AG04449 (cell line): ENCODE measurements around the gene CAPN11.

ENCODE experiments used
- CTCF ChIA-PET: fragments of 350-600 bp; formaldehyde crosslinking; extraction: SDS; loops from one replicate; lab custom pipeline; 2021; ENCODE audit warnings: antibody characterized with exemption; lab: Yijun Ruan, JAX
- POLR2A ChIA-PET: fragments of 400-600, 350-600 bp; formaldehyde crosslinking; extraction: SDS; loops from one replicate; lab custom pipeline; 2020; ENCODE audit warnings: antibody characterized with exemption, inconsistent platforms; lab: Yijun Ruan, JAX
- DNase-seq: peaks from one replicate; pipeline ENCODE4 v3.0.0-alpha.2; 2010; ENCODE audit warnings: low read depth, low spot score
- H3K4me3 ChIP-seq: 2 replicates; pipeline ENCODE4 v1.5.1; 2011; ENCODE audit warnings: low read depth, mild to moderate bottlenecking, control low read depth, low read length
- CTCF ChIP-seq: IDR thresholded peaks from one replicate; pipeline ENCODE4 v1.5.1; 2011; ENCODE audit warnings: mild to moderate bottlenecking, moderate library complexity, low read length, control low read depth, inconsistent platforms; ENCODE audit not compliant: insufficient read depth; ENCODE audit errors: missing control alignments

CAPN11 gene

GRCh38 chr6:44120692-44121443, 37.8 kb upstream of the CAPN11 start:
- CTCF ChIA-PET = interaction anchor here (1.5 to 15.2 kb wide), 2 partner anchors 22 to 114 kb away, joined by 7 to 196 read pairs; no protein-coding TSS in a partner anchor
- TF ChIP-seq CTCF = no peak
- POLR2A ChIA-PET = no interaction called here
- no peak overlapping the region for H3K4me3 ChIP-seq
- DNase-seq = no peak

GRCh38 chr6:44122801-44123200, 35.8 kb upstream of the CAPN11 start:
- CTCF ChIA-PET = interaction anchor here (15.2 kb wide), 1 partner anchor 24 kb away, joined by 196 read pairs; no protein-coding TSS in a partner anchor
- TF ChIP-seq CTCF = no peak
- DNase-seq = no peak
- POLR2A ChIA-PET = no interaction called here
- H3K4me3 ChIP-seq = no peak overlapping the region

GRCh38 chr6:44123544-44123943, 35.1 kb upstream of the CAPN11 start:
- TF ChIP-seq CTCF = no peak
- no peak for DNase-seq
- no peak overlapping the region for H3K4me3 ChIP-seq
- ChIA-PET CTCF (interaction anchor here (1.0 to 2.0 kb wide), 3 partner anchors 8 to 111 kb away, joined by 3 to 9 read pairs (median 3); no protein-coding TSS in a partner anchor), POLR2A (no interaction called here)

GRCh38 chr6:44126320-44127149, 32.1 kb upstream of the CAPN11 start:
- CTCF ChIA-PET = no interaction called here
- TF ChIP-seq CTCF = no peak
- POLR2A ChIA-PET = interaction anchor here (0.7 kb wide), 1 partner anchor 10 kb away, joined by 3 read pairs; no protein-coding TSS in a partner anchor
- no peak for DNase-seq
- H3K4me3 ChIP-seq = peak overlapping the region; percentile 82

GRCh38 chr6:44127186-44128019, 31.2 kb upstream of the CAPN11 start, which contains the start of the genes MRPL14 and TMEM63B:
Gene MRPL14, minus strand, starts transcription at chr6:44127452. Its CDS starts 10,841 bp downstream, at chr6:44116611.
Gene TMEM63B, plus strand, starts transcription at chr6:44127554. Its CDS starts 7,031 bp downstream, at chr6:44134585.
- TF ChIP-seq CTCF = no peak
- no peak for DNase-seq
- CTCF ChIA-PET = interaction anchor here (2.6 kb wide), 1 partner anchor 28 kb away, joined by 9 read pairs; no protein-coding TSS in a partner anchor
- peak within 1 kb of the TSS; percentile 82 for H3K4me3 ChIP-seq
- POLR2A ChIA-PET = no interaction called here
